HG02840 (cell line): ENCODE data around the gene TCL1B.
A peak's percentile ranks its signal among the peaks of the same experiment; 100 is the strongest.
"Not testable (repeated sequence)": the region's sequence is repeated elsewhere in the genome, so short reads cannot be mapped to it uniquely, and the experiment has no call there.

Experiments used
- ATAC-seq: cut with Tn5 transposase; IDR thresholded peaks from one replicate; pipeline ENCODE4 v1.9.1; 2021; ENCODE audit warnings: mild to moderate bottlenecking, moderate library complexity, moderate number of reproducible peaks; ENCODE audit not compliant: unreplicated experiment, low FRiP score

Gene TCL1B

GRCh38 chr14:95665530-95665929, 20.7 kb upstream of the TCL1B start:
- ATAC-seq, result not testable (repeated sequence)

- no peak for ATAC-seq
These were observed 19.8 kb upstream of the TCL1B start for GRCh38 chr14:95666450-95666849.

- no peak for ATAC-seq
These were observed 19.0 kb upstream of the TCL1B start for GRCh38 chr14:95667249-95667693.

- ATAC-seq, result no peak
These were observed 17.9 kb upstream of the TCL1B start for GRCh38 chr14:95668235-95668772.

- no peak for ATAC-seq
These were observed 11.6 kb upstream of the TCL1B start for GRCh38 chr14:95674613-95675012.

- no peak for ATAC-seq
These were observed 10.7 kb upstream of the TCL1B start for GRCh38 chr14:95675486-95675885.

GRCh38 chr14:95677179-95677835, 8.9 kb upstream of the TCL1B start:
- no peak for ATAC-seq

GRCh38 chr14:95679148-95679815, 6.9 kb upstream of the TCL1B start:
- ATAC-seq, result no peak

GRCh38 chr14:95679998-95680735, 6.1 kb upstream of the TCL1B start:
- ATAC-seq, result no peak

- no peak for ATAC-seq
These were observed 5.1 kb upstream of the TCL1B start for GRCh38 chr14:95681153-95681552.

GRCh38 chr14:95683793-95684192, 2.4 kb upstream of the TCL1B start:
- no peak for ATAC-seq

- ATAC-seq, result no peak
These were observed 709 bp downstream of the TCL1B start for GRCh38 chr14:95686935-95687334.

- no peak for ATAC-seq
These were observed 3.2 kb downstream of the TCL1B start for GRCh38 chr14:95689441-95689840.

GRCh38 chr14:95690815-95691214, 4.6 kb downstream of the TCL1B start:
- ATAC-seq, result no peak

GRCh38 chr14:95691591-95691990, 5.4 kb downstream of the TCL1B start:
- no peak for ATAC-seq

- no peak for ATAC-seq
These were observed 5.9 kb downstream of the TCL1B start for GRCh38 chr14:95692109-95692508.

- ATAC-seq, result no peak
These were observed 8.8 kb downstream of the TCL1B start for GRCh38 chr14:95695051-95695450.

- no peak for ATAC-seq
These were observed 9.7 kb downstream of the TCL1B start for GRCh38 chr14:95695913-95696312.

GRCh38 chr14:95696741-95697140, 10.5 kb downstream of the TCL1B start:
- no peak for ATAC-seq

- peak; percentile 47 for ATAC-seq
These were observed 11.5 kb downstream of the TCL1B start for GRCh38 chr14:95697764-95698163.

- no peak for ATAC-seq
These were observed 12.1 kb downstream of the TCL1B start for GRCh38 chr14:95698287-95698686.
